Measurements from ENCODE around the gene PTPN22.

PTPN22 gene

DNA sequence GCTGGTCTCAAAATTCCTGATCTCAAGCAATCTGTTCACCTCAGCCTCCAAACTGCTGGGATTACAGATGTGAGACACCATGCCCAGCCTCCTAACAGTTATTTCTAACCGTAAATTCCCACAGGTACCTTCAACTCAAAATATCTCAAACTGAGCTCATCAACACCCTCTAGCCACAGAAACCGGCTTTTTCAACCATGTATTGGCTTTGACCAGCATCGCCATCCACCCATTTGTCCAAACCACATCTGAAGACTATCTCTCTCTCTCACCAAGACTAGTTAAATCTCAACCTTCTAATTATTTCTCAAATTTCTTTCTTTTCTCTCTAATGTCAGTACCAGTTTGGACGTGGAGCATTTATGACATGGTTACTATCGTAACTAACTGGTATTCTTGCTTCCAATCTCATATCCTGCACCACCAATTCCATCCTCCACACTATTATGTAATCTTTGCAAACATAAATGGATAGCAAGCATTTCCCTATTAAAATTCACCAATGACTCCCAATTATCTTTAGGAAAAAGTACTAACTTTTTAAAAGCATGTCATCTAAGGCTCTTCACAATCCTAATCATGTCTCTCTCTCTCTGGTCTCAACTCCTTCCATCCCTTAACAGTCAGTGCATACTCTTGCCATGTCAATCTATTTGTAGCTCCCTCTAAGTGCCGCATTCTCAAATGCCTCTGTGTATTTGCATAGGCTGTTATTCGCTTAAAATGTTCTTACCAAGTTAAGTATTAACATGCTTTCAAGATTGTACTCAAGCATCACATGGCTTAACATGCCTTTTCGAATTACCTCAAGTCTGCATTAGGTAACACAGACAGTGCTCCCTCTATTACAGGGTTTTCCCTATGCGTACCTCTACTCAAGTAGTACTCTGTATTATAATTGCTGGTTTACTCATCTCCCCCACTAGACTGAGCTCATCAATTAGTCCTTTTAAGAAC is 77.4 kb downstream of the PTPN22 start:
- no peak for DNase-seq

- DNase-seq: no peak
Observed at GRCh38 chr1:113792986-113793385, 78.5 kb downstream of the PTPN22 start.

DNA sequence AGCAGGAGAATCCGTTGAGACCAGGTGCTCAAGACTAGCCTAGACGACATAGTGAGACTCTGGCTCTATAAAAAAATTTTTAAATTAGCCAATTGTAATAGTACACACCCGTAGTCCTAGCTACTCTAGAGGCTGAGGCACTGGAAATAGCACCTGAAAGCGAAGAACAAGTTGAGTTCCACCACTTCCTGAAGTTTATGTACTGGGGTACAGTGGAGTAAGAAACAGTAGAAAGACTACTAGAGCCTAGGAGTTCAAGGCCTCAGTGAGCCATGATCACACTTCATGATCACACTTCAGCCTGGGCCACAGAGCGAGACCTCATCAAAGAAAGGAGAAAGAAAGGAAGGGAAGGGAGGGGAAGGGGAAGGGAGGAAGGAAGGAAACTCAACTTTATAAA is 79.0 kb downstream of the PTPN22 start:
- DNase-seq: no peak

GRCh38 chr1:113788802-113789201 is 82.7 kb downstream of the PTPN22 start:
- DNase-seq: no peak

- no peak for DNase-seq
Observed at GRCh38 chr1:113787663-113788062, 83.8 kb downstream of the PTPN22 start.

GRCh38 chr1:113786069-113786468 is 85.4 kb downstream of the PTPN22 start:
- DNase-seq: no peak

- peak in 1 of 2 donors; percentile 31 for DNase-seq
Observed at GRCh38 chr1:113784104-113784779, 87.3 kb downstream of the PTPN22 start.

DNA sequence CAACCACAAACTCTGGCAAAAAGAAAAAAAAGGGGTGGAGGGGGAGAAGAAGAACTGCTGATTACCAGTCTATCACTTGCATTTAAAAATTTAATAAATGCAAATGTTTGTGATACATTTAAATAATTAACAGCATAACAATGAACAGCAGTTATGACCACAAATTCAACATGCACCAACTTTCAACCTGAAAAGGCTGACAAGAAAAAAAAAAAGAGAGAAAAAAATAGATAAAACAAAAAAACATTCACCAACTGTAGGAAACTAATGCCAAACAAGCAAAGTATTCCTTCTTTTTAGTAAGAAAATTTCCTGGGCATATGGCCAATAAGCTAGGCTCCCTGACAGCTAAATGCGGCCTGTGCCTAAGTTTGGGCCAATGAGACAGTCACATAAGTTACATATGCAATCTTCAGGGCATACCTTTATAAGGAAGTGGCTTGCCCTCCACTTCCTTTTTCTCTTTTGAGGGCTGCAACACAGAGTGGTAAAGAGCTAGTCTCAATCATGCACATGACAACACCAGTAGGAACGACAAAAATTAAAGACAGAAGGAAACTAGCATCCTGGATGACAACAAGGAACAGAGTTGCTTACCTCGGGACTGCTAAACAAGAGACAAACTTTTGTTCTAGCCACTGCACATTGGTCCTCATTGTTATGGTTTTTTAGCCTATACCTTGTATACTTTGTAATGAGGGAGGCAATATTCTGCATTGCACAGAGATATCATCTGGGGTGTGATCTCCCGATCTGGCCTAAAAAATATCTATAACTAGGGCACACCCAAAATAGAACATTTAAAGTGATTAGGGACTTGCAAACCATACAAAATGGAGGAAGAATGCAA is 88.0 kb downstream of the PTPN22 start:
- DNase-seq: peak; percentile 66 to 77

GRCh38 chr1:113782406-113782805 is 89.1 kb downstream of the PTPN22 start:
- peak; percentile 24 to 33 for DNase-seq

GRCh38 chr1:113780374-113781146 is 91.0 kb downstream of the PTPN22 start:
- DNase-seq: no peak

DNA sequence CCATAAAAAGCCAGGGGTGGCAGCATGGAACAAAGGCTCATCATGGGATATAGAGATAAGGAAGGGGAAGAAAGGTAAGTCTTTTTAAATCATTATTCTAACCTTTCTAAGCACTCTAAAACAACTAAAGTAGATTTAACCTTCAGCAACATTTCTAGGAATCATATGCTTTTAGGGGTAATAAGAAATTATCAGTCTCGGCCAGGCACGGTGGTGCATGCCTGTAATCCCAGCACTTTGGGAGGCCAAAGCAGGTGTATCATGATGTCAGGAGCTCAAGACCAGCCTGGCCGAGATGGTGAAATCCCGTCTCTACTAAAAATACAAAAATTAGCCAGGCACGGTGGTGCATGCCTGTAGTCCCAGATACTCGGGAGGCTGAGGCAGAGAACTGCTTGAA is 92.0 kb downstream of the PTPN22 start:
- DNase-seq: no peak

GRCh38 chr1:113777561-113777960 is 94.0 kb downstream of the PTPN22 start:
- no peak for DNase-seq

- DNase-seq: no peak
Observed at GRCh38 chr1:113770031-113770430, 101.5 kb downstream of the PTPN22 start.

DNA sequence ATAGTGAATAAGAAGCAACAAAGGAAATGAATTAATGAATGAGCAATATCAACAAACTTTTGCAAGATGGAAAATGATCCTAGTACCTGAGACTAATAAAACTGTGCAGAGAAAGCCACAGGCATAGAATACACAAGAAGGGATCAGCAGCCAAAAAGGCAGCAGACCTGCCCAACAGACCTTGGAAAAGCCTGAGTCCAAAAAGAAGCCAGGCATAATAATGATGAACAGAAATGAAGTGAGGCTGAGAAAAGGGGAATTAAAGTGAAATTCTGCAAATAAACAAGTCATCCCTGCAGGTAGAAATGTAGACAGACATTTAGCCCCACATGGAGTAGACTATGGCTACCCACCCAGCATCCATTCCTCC is 101.9 kb downstream of the PTPN22 start:
- no peak for DNase-seq

- peak in 1 of 2 donors; percentile 12 for DNase-seq
Observed at GRCh38 chr1:113768916-113769600, 102.5 kb downstream of the PTPN22 start.

- no peak for DNase-seq
Observed at GRCh38 chr1:113765306-113766230, 105.9 kb downstream of the PTPN22 start.

Data from inflammatory macrophage treated with lipopolysaccharide for 1 hour (primary cell).